Loucy (cell line): ENCODE measurements around the gene STUB1.
A peak's percentile ranks its signal among the peaks of the same experiment; 100 is the strongest.

Experiments
- H2AFZ ChIP-seq: fragments of 200-600 bp; sonication (generic); 2 replicates; pipeline ENCODE4 v1.6.0; 2016; ENCODE audit warnings: antibody characterized with exemption, mild to moderate bottlenecking, low read length, moderate library complexity
- H3F3A ChIP-seq: fragments of 200-600 bp; 2 replicates; pipeline ENCODE4 v1.6.0; 2016; ENCODE audit warnings: antibody characterized with exemption, low read depth, mild to moderate bottlenecking
- H3K27me3 ChIP-seq: fragments of 200-600 bp; sonication (generic); 2 replicates; pipeline ENCODE4 v1.6.1; 2014; ENCODE audit warnings: low read length, mild to moderate bottlenecking; ENCODE audit not compliant: insufficient read depth, poor library complexity, severe bottlenecking
- H3K36me3 ChIP-seq: fragments of 200-600 bp; sonication (generic); 2 replicates; pipeline ENCODE4 v1.6.1; 2016; ENCODE audit warnings: low read length; ENCODE audit not compliant: insufficient read depth
- H3K4me1 ChIP-seq: fragments of 200-600 bp; sonication (generic); 2 replicates; pipeline ENCODE4 v1.5.1; 2014; ENCODE audit warnings: low read length, mild to moderate bottlenecking; ENCODE audit not compliant: insufficient read depth, poor library complexity, severe bottlenecking
- H3K4me2 ChIP-seq: fragments of 200-600 bp; sonication (generic); 2 replicates; pipeline ENCODE4 v1.6.0; 2014; ENCODE audit warnings: antibody characterized with exemption, low read length, low read depth, mild to moderate bottlenecking; ENCODE audit not compliant: poor library complexity, severe bottlenecking
- H3K4me3 ChIP-seq: fragments of 200-600 bp; sonication (generic); 2 replicates; pipeline ENCODE4 v1.5.1; 2014; ENCODE audit warnings: low read length, mild to moderate bottlenecking, mixed read lengths; ENCODE audit not compliant: poor library complexity, severe bottlenecking
- H3K79me2 ChIP-seq: fragments of 200-600 bp; sonication (generic); 2 replicates; pipeline ENCODE4 v1.6.1; 2014; ENCODE audit warnings: low read length; ENCODE audit not compliant: insufficient read depth
- H3K9ac ChIP-seq: fragments of 200-600 bp; sonication (generic); 2 replicates; pipeline ENCODE4 v1.6.0; 2014; ENCODE audit warnings: mild to moderate bottlenecking, low read depth, low read length, moderate library complexity; ENCODE audit not compliant: poor library complexity, severe bottlenecking
- H3K9me2 ChIP-seq: fragments of 200-600 bp; sonication (generic); replicated peaks from 2 replicates; pipeline ENCODE4 v1.6.1; 2016; ENCODE audit warnings: low read depth, low read length, mixed read lengths
- H3K9me3 ChIP-seq: fragments of 200-600 bp; sonication (generic); 2 replicates; pipeline ENCODE4 v1.6.1; 2014; ENCODE audit warnings: mild to moderate bottlenecking, antibody characterized with exemption, low read length, low read depth; ENCODE audit not compliant: insufficient read depth
- H4K20me1 ChIP-seq: fragments of 200-600 bp; sonication (generic); 2 replicates; pipeline ENCODE4 v1.6.0; 2014; ENCODE audit warnings: antibody characterized with exemption, low read length, mild to moderate bottlenecking; ENCODE audit not compliant: insufficient read depth, poor library complexity, severe bottlenecking
- EZH2phosphoT487 ChIP-seq: fragments of 200-600 bp; IDR thresholded peaks from 2 replicates; pipeline ENCODE4 v1.6.1; 2018; ENCODE audit warnings: antibody characterized with exemption, mild to moderate bottlenecking, moderate library complexity, borderline replicate concordance
- TF ChIP-seq, protein P1 (sequence below): fragments of 200-600 bp; sonication (generic); conservative IDR thresholded peaks from 2 replicates; pipeline ENCODE4 v1.5.1; 2014; ENCODE audit warnings: mild to moderate bottlenecking, antibody characterized with exemption, low read length

STUB1 gene

DNA sequence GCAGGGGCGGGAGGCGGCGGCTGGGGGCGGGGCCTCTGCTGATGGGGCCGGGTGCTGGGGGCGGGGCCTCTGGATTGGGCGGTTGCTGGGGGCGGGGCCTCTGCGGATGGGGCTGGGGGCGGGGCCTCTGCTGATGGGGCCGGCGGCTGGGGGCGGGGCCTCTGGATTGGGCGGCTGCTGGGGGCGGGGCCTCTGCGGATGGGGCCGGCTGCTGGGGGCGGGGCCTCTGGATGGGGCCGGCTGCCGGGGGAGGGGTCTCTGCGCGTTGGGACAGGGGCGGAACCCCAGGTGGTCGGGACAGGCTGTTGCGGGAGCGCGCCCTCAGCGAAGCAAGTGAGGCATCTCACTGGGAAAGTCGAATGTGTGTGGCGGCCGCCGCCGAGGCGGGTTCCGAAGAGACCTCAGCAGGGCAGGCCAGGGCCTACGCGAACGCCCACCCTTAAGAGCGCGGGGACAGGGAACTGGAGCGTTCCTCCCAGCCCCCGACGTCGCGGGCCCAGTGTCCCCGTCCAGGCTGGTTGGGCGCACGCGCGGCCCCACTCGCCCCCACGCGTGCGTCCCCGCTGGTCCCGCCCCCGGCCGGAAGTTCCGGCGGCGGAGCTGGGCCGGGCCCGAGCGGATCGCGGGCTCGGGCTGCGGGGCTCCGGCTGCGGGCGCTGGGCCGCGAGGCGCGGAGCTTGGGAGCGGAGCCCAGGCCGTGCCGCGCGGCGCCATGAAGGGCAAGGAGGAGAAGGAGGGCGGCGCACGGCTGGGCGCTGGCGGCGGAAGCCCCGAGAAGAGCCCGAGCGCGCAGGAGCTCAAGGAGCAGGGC is at the start of gene STUB1:
Gene STUB1 (plus strand): TSS at position 597 of the 811 bp plus-strand sequence. CDS start 116 bp downstream, at position 713.
- H3K27me3 ChIP-seq = no peaks in the 10 kb centered on the region
- H3K4me2 ChIP-seq = peak within 1 kb of the TSS; percentile 73

DNA sequence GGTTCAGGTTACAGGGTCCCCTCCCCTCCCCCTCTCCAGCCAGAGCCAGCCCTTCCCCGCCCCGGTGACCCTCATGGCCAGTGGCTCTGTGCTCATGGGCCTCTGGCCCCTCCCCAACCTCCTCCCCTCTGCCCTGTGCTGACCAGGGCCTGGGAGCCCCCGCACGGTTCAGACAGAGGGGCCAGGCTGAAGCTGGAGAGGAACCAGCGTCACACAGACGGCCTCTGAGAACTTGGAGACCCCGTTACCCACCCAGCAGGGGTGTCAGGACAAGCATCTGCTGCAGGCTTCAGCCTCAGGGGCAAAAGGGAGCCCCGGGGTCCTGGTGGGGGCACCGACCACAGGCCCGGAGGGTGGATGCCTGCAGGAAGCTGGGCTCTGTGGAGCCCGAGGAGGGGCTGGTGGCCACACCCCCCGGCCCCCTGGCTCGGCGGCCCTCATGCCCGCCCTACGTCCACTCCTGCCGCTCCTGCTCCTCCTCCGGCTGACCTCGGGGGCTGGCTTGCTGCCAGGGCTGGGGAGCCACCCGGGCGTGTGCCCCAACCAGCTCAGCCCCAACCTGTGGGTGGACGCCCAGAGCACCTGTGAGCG is 49.3 kb upstream of the STUB1 start, which contains the start of gene WFIKKN1:
Gene WFIKKN1 (plus strand): TSS at position 171 of the 591 bp plus-strand sequence. CDS start 269 bp downstream, at position 440.
- Histone ChIP-seq H3F3A (no peaks in the 10 kb centered on the region), H3K9me3 (no peaks in the 10 kb centered on the region), H3K9ac (no peak within 1 kb of the TSS), H3K79me2 (peaks cover 14% of the 10 kb centered on the region), H4K20me1 (no peaks in the 10 kb centered on the region), H2AFZ (no peak within 1 kb of the TSS), H3K27me3 (no peaks in the 10 kb centered on the region), H3K36me3 (no peaks in the 10 kb centered on the region), H3K4me3 (no peak within 1 kb of the TSS), H3K4me2 (no peak within 1 kb of the TSS), H3K9me2 (no peaks in the 10 kb centered on the region), H3K4me1 (no peaks in the 10 kb centered on the region)
- TF ChIP-seq EZH2phosphoT487 = no peak
- TF ChIP-seq, protein P1, sequence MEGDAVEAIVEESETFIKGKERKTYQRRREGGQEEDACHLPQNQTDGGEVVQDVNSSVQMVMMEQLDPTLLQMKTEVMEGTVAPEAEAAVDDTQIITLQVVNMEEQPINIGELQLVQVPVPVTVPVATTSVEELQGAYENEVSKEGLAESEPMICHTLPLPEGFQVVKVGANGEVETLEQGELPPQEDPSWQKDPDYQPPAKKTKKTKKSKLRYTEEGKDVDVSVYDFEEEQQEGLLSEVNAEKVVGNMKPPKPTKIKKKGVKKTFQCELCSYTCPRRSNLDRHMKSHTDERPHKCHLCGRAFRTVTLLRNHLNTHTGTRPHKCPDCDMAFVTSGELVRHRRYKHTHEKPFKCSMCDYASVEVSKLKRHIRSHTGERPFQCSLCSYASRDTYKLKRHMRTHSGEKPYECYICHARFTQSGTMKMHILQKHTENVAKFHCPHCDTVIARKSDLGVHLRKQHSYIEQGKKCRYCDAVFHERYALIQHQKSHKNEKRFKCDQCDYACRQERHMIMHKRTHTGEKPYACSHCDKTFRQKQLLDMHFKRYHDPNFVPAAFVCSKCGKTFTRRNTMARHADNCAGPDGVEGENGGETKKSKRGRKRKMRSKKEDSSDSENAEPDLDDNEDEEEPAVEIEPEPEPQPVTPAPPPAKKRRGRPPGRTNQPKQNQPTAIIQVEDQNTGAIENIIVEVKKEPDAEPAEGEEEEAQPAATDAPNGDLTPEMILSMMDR = no peak

More for the DNA sequence above, at the start of gene STUB1:
- peak within 1 kb of the TSS; percentile 82 for H3K4me3 ChIP-seq
- no peaks in the 10 kb centered on the region for H3K36me3 ChIP-seq
- H2AFZ ChIP-seq = no peak within 1 kb of the TSS
- H3K4me1 ChIP-seq = peaks cover 4% of the 10 kb centered on the region
- H3K79me2 ChIP-seq = peaks cover 16% of the 10 kb centered on the region; the same call in 1 of the 2 replicates
- no peaks in the 10 kb centered on the region for H3K9me3 ChIP-seq
- TF ChIP-seq, protein P1 = no peak
- no peak for TF ChIP-seq EZH2phosphoT487
- no peaks in the 10 kb centered on the region for H3F3A ChIP-seq
- H3K9ac ChIP-seq = peak within 1 kb of the TSS; percentile 76
- H4K20me1 ChIP-seq = peaks cover 2% of the 10 kb centered on the region
- H3K9me2 ChIP-seq = no peaks in the 10 kb centered on the region

DNA sequence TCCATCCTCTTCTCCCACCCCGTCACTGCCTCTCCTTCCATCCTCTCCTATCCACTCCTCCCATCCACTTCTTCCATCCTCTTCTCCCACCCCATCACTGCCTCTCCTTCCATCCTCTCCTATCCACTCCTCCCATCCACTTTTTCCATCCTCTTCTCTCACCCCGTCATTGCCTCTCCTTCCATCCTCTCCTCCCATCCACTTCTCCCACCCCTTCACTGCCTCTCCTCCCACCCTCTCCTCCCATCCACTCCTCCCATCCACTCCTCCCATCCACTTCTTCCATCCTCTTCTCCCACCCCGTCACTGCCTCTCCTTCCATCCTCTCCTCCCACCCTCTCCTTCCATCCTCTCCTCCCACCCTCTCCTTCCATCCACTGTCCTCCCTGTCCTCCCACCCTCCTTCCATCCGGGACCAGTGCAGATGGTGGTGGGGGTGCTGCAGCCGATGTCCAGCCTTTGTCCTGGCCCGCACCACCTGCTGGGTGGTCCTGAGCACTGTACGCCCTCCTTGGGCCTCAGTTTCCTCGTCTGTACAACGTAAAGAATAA is 48.3 kb upstream of the STUB1 start:
- no peaks in the 10 kb centered on the region for H3K9me3 ChIP-seq
- H3K9ac ChIP-seq = no peak overlapping the region
- no peaks in the 10 kb centered on the region for H3F3A ChIP-seq
- no peaks in the 10 kb centered on the region for H3K4me1 ChIP-seq
- H3K27me3 ChIP-seq = no peaks in the 10 kb centered on the region
- H3K9me2 ChIP-seq = no peaks in the 10 kb centered on the region
- peaks cover 14% of the 10 kb centered on the region for H3K79me2 ChIP-seq
- no peak overlapping the region for H2AFZ ChIP-seq
- no peak overlapping the region for H3K4me2 ChIP-seq
- H3K4me3 ChIP-seq = no peak overlapping the region
- no peaks in the 10 kb centered on the region for H4K20me1 ChIP-seq
- TF ChIP-seq, protein P1 = no peak
- no peak for TF ChIP-seq EZH2phosphoT487
- no peaks in the 10 kb centered on the region for H3K36me3 ChIP-seq
